Measurements from ENCODE around the gene P2RX4. TPM values are rescaled to one million over a fixed set of nuclear protein-coding genes. Genes with fewer than 3 reads are reported as not detected.

The P2RX4 gene
- total RNA-seq (2021; fragmentation: NEBNext Ultra II Directional; extraction: Animal tissue kit (Norgen Biotek cat#: 25700)) (7.1 and 9.5 TPM in 2 replicates), polyA plus RNA-seq (2011; rRNA removed) (12.2 and 21.4 TPM in 2 replicates), polyA minus RNA-seq (2011; rRNA and poly(A)+ RNA removed) (16.2 and 17.6 TPM in 2 replicates)
- 13.8 TPM for polyA plus RNA-seq (2011; cell fraction: cytosol; rRNA removed)
- 22.4 TPM for polyA plus RNA-seq (2011; cell fraction: nucleus; rRNA removed)
- 4.5 to 12.1 TPM (median 9.5 TPM) in 4 replicates for polyA plus RNA-seq (2012, experiment 1 of 2)
- 6.1 TPM for polyA plus RNA-seq (2012, experiment 2 of 2)
- polyA plus RNA-seq (2013, experiment 1 of 2), result 7.9 TPM
- 9.9 TPM for polyA plus RNA-seq (2013, experiment 2 of 2)
- 5.0 TPM for polyA minus RNA-seq (2011; cell fraction: cytosol; rRNA and poly(A)+ RNA removed)
- polyA minus RNA-seq (2011; cell fraction: nucleus; rRNA and poly(A)+ RNA removed), result 10.2 TPM
- long read RNA-seq, experiment 1, partial matches to known transcripts, result 0 of 4 reads
- long read RNA-seq, experiment 1, other reads (novel, unspliced or antisense), result 3 of 4 reads
- long read RNA-seq, experiment 2, partial matches to known transcripts, result 1 of 4 reads
- long read RNA-seq, experiment 2, other reads (novel, unspliced or antisense), result 2 of 4 reads

- no peak within 1 kb of the TSS for H3K23ac ChIP-seq (ENCODE audit: insufficient read length)
- no peak within 1 kb of the TSS; the same call in 1 of the 2 replicates for H2AK5ac ChIP-seq (ENCODE audit: low read depth, low read length)
- peak within 1 kb of the TSS; percentile 93 for H4K5ac ChIP-seq (ENCODE audit: insufficient read length, low read depth, low read length)
- H3K79me1 ChIP-seq (ENCODE audit: low read depth, low read length), result no peaks in the 10 kb centered on the region
- POLR2A ChIA-PET (ENCODE audit: partially characterized antibody), result interaction anchor here (1.0 kb wide), 1 partner anchor 16 kb away, joined by 3 read pairs; no protein-coding TSS in a partner anchor
- FAIRE-seq (no peak), DNase-seq (ENCODE audit: low read depth in 1 of 2, low spot score in 2 of 2) (peak; percentile 41 to 91)
- peak within 1 kb of the TSS; percentile 75 for H2BK12ac ChIP-seq (ENCODE audit: low read depth, low read length)
- 0 out of 2 replicates have a peak within 1 kb of the TSS, but pooled peaks have one; percentile 18 for H2BK20ac ChIP-seq (ENCODE audit: low read length)
- H2BK5ac ChIP-seq (ENCODE audit: low read depth, low read length), result peak within 1 kb of the TSS; percentile 84; the same call in 1 of the 2 replicates
- CTCF ChIA-PET (ENCODE audit: partially characterized antibody), result interaction anchor here (0.6 kb wide), 1 partner anchor 543 kb away, joined by 3 read pairs; no protein-coding TSS in a partner anchor
- no peak within 1 kb of the TSS for H3K4ac ChIP-seq (replicated peaks; ENCODE audit: insufficient read length, low read depth, low read length)
- H3K56ac ChIP-seq (replicated peaks; ENCODE audit: insufficient read length, low read depth, low read length), result peak within 1 kb of the TSS; percentile 82
- peak within 1 kb of the TSS; percentile 95; the same call in 1 of the 2 replicates for H2BK15ac ChIP-seq (ENCODE audit: low read length)
- no peaks in the 10 kb centered on the region for H3K9me3 ChIP-seq (ENCODE audit: insufficient read depth in 2 of 2, low read depth in 1 of 2, low read length in 1 of 2)
- WGBS, 2 experiments (ENCODE audit: extremely low coverage in 1 of 2, insufficient coverage in 1 of 2, insufficient read length in 1 of 2, insufficient replicate concordance in 2 of 2, low coverage in 1 of 2, low lambda C conversion rate in 2 of 2, missing lambda C conversion rate in 1 of 2), result 6% methylated on average over 47 of the region's 97 CpGs; no CpG with 5 or more reads in 1 of the 2 experiments
- H4K91ac ChIP-seq (replicated peaks; ENCODE audit: insufficient read length, low read length), result peak within 1 kb of the TSS; percentile 95
- peak within 1 kb of the TSS; percentile 61 to 80 for H3K4me2 ChIP-seq (ENCODE audit: insufficient read depth in 1 of 2, low read depth in 2 of 2, low read length in 2 of 2)
- no peak within 1 kb of the TSS for H3K14ac ChIP-seq (ENCODE audit: insufficient read length)
- peaks cover 0 to 4% (median 0%) of the 10 kb centered on the region in 4 experiments; a peak in 3 of 7 replicates for H3K4me1 ChIP-seq (replicated peaks in 1 of 4; ENCODE audit: control insufficient read depth in 3 of 4, insufficient read depth in 4 of 4, low read length in 3 of 4)
- H2AFZ ChIP-seq (ENCODE audit: low read length), result peak within 1 kb of the TSS; percentile 44
- peak within 1 kb of the TSS; percentile 77; the same call in 1 of the 2 replicates for H3K27ac ChIP-seq (ENCODE audit: low read depth, low read length)
- peaks cover 0 to 5% (median 2%) of the 10 kb centered on the region in 4 experiments; a peak in 2 of 7 replicates for H3K27me3 ChIP-seq (replicated peaks in 1 of 4; ENCODE audit: control insufficient read depth in 3 of 4, extremely low read depth in 1 of 4, insufficient read depth in 3 of 4, low read length in 3 of 4)
- H4K8ac ChIP-seq (ENCODE audit: extremely low read depth, insufficient read depth, low read length), result peak within 1 kb of the TSS; percentile 95
- H3K23me2 ChIP-seq (ENCODE audit: low read depth, low read length), result peaks cover 8% of the 10 kb centered on the region; the same call in 1 of the 2 replicates
- peak within 1 kb of the TSS; percentile 73 to 82 (median 80) for H3K4me3 ChIP-seq (ENCODE audit: extremely low read depth in 1 of 4, insufficient read depth in 2 of 4, low read depth in 3 of 4, low read length in 4 of 4)
- H3K18ac ChIP-seq (ENCODE audit: extremely low read depth, low read length), result peak within 1 kb of the TSS; percentile 100
- no peaks in the 10 kb centered on the region for H3K36me3 ChIP-seq (ENCODE audit: control insufficient read depth in 2 of 4, insufficient read depth in 4 of 4, low read length in 3 of 4)
- H3K79me2 ChIP-seq (ENCODE audit: control insufficient read depth in 1 of 2, insufficient read depth in 2 of 2, low read length in 2 of 2), result no peaks in the 10 kb centered on the region
- H3K9ac ChIP-seq (replicated peaks in 1 of 4; ENCODE audit: extremely low read depth in 1 of 4, low read depth in 3 of 4, low read length in 3 of 4), result peak within 1 kb of the TSS; percentile 60 to 92 (median 84)
- H4K20me1 ChIP-seq (replicated peaks in 1 of 2; ENCODE audit: control insufficient read depth in 1 of 2, insufficient read depth in 2 of 2, low read length in 2 of 2), result no peaks in the 10 kb centered on the region
- peak within 1 kb of the TSS; percentile 90 for H2BK120ac ChIP-seq (replicated peaks; ENCODE audit: low read depth, low read length)
- TF ChIP-seq RFX5 (IDR thresholded peaks at IDR 0.05; ENCODE audit: borderline replicate concordance, low read depth, low read length), result no peak
- peak; percentile 64 for TF ChIP-seq TBP (IDR thresholded peaks at IDR 0.05; ENCODE audit: low read depth, low read length)
- TF ChIP-seq USF2 (IDR thresholded peaks at IDR 0.05; ENCODE audit: low read length), result no peak
- TF ChIP-seq TAF7 (optimal IDR thresholded peaks at IDR 0.05; ENCODE audit: borderline replicate concordance, low read depth, low read length), result peak; percentile 79
- peak; percentile 87 to 96 for TF ChIP-seq POLR2A (IDR thresholded peaks at IDR 0.05; ENCODE audit: control extremely low read depth in 1 of 2, low read depth in 2 of 2, low read length in 2 of 2)
- TF ChIP-seq CBX8 (IDR thresholded peaks at IDR 0.05; ENCODE audit: borderline replicate concordance, low read depth, low read length), result no peak
- TF ChIP-seq GTF2F1 (IDR thresholded peaks at IDR 0.05; ENCODE audit: borderline replicate concordance, low read depth, low read length), result no peak
Observed at GRCh38 chr12:121209624-121210572, at the start of gene P2RX4. P2RX4 (plus strand) TSS chr12:121210129; CDS start chr12:121210165, 36 bp downstream.
